Suprapubic skin (tissue), 4 donors: ENCODE data around the gene TMED10.

Experiments used
- EP300 ChIP-seq: sonication (generic); formaldehyde crosslinking; IDR thresholded peaks from one replicate; pipeline ENCODE4 v1.6.1; 2017; ENCODE audit warnings: antibody characterized with exemption
- POLR2A ChIP-seq, 2 donors: fragments of 450-650 bp; IDR thresholded peaks; one replicate each; pipeline ENCODE4 v1.6.1; 2017; ENCODE audit warnings: antibody characterized with exemption in 2 of 2, mild to moderate bottlenecking in 2 of 2, moderate library complexity in 2 of 2
- POLR2AphosphoS5 ChIP-seq, 3 donors: sonication (generic); formaldehyde crosslinking; IDR thresholded peaks; one replicate each; pipeline ENCODE4 v1.6.1; 2017; ENCODE audit warnings: antibody characterized with exemption in 3 of 3

GRCh38 chr14:75164809-75165208, 11.6 kb downstream of the TMED10 start:
- TF ChIP-seq POLR2A (IDR thresholded peaks at IDR 0.05), result no peak
- TF ChIP-seq EP300, result no peak
- TF ChIP-seq POLR2AphosphoS5 (IDR thresholded peaks at IDR 0.05), result no peak
